Retinal pigment epithelial cell (primary cell): ENCODE results near the gene PNPLA2.

Experiments used
- DNase-seq: peaks from one replicate; pipeline ENCODE4 v3.0.0-alpha.2; 2010; ENCODE audit warnings: low read depth
- H3K4me3 ChIP-seq: 2 replicates; pipeline ENCODE4 v1.5.1; 2011; ENCODE audit warnings: mild to moderate bottlenecking, low read length, control low read depth, moderate library complexity
- TF ChIP-seq, protein P1 (sequence below): conservative IDR thresholded peaks from 2 replicates; pipeline ENCODE4 v1.5.1; 2011; ENCODE audit warnings: low read depth, low read length, control low read depth, inconsistent platforms

The PNPLA2 gene

GRCh38 chr11:831118-831864 is 12.6 kb downstream of the PNPLA2 start:
- H3K4me3 ChIP-seq = peak overlapping the region; percentile 14
- DNase-seq = peak; percentile 43
- TF ChIP-seq, protein P1, sequence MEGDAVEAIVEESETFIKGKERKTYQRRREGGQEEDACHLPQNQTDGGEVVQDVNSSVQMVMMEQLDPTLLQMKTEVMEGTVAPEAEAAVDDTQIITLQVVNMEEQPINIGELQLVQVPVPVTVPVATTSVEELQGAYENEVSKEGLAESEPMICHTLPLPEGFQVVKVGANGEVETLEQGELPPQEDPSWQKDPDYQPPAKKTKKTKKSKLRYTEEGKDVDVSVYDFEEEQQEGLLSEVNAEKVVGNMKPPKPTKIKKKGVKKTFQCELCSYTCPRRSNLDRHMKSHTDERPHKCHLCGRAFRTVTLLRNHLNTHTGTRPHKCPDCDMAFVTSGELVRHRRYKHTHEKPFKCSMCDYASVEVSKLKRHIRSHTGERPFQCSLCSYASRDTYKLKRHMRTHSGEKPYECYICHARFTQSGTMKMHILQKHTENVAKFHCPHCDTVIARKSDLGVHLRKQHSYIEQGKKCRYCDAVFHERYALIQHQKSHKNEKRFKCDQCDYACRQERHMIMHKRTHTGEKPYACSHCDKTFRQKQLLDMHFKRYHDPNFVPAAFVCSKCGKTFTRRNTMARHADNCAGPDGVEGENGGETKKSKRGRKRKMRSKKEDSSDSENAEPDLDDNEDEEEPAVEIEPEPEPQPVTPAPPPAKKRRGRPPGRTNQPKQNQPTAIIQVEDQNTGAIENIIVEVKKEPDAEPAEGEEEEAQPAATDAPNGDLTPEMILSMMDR = no peak

DNA sequence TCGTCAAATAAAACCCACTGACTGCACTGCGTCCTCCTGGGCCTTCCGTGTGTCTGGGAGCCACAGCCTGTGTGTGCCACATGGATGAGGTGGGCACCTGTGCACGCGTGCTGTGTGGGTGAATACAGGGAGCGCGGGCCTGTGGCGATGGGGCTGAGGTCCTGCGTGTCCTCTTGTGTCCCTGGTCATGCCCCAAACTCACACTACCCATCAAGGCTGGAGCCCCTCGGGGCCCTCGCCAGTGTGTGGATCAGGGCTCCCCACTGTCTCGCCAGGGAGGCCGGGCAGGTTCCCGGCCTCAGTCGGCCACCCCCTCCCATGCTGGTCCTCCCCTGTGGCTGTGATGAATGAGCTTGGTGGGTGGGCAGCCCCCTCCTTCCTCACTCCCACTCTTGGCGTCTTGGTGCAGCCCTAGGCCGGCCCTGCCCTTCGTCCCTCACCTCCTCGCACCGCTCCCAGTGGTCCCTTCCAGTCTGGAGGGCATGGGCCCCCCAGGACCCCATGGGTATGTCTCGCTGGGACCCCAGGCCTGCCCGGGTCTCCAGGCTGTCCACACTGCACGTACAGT is 13.3 kb downstream of the PNPLA2 start:
- peak overlapping the region; percentile 50 for H3K4me3 ChIP-seq
- no peak for DNase-seq
- TF ChIP-seq, protein P1 = no peak

GRCh38 chr11:832529-833113 is 13.9 kb downstream of the PNPLA2 start, which contains the start of gene CD151:
CD151 (plus strand) TSS chr11:832952; CDS start chr11:836070, 3,118 bp downstream.
- peak within 1 kb of the TSS; percentile 80 for H3K4me3 ChIP-seq
- TF ChIP-seq, protein P1 = no peak
- DNase-seq = no peak

GRCh38 chr11:833114-833791 is 14.5 kb downstream of the PNPLA2 start:
- DNase-seq = no peak

DNA sequence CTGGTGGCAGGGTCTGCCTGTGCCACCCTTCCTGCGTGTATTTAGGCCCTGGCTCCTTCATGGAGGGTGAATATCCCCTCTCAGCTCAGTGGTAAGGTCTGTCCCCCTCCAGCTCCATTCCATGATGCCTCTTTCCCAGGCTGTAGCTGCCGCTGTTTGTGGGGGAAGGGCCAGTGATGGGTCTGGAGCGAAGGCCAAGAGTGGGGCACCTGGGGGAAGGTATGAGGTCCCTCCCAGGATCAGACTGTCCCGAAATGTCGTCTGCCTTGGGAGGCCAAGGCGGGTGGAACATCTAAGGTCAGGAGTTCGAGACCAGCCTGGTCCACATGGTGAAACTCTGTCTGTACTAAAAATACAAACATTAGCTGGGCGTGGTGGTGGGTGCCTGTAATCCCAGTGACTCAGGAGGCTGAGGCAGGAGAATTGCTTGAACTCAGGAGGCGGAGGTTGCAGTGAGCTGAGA is 15.2 kb downstream of the PNPLA2 start:
- DNase-seq = no peak
- TF ChIP-seq, protein P1 = no peak
- peak overlapping the region; percentile 80 for H3K4me3 ChIP-seq

More at GRCh38 chr11:833114-833791, 14.5 kb downstream of the PNPLA2 start:
- TF ChIP-seq, protein P1 = no peak
- H3K4me3 ChIP-seq = peak overlapping the region; percentile 80

DNA sequence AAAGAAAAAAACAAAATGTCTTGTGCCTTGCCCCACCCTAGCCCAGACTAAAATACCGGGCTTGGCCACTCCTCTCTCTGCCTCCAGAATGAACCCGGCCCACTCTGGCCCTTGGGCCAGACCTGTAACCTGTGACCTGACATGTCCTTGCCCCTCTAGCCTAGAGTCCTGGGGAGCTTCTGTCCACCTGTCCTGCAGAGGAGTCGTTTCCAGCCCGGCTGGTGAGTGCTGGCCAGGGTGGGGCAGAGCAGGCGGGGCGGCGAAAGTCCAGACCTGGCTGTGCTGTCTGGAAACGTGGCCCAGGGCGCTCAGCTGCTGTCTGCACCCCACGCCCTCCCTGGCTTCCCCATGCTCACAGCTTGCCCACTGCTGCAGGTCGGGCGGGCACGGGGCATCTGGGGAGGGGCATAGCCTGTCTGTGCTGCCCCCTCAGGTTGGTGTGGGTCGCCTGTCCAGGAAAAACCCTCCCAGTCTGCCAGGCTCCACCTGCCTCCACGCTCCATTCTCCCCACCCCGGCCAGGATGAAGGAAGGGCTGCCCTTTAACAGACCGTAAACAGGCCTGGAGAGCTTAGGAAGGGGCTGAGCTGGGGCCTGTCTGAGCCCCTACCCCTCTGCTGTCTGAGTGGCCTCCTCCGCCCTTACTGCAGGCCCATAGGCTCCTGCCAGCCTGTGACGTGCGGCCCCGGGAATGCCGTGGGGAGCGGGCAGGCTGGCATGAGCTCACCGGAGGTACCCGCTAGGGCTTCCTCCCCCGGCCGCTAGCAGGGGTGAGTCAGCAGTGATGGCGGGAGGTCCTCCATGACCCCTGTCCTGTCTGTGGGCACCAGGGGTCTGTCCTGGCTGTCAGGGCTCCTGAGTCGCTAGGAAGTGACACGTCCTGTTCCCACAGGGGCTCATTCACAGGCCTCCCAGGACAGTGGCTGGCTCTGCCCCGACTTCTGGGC is 15.9 kb downstream of the PNPLA2 start:
- TF ChIP-seq, protein P1 = no peak
- peak; percentile 95 for DNase-seq
- H3K4me3 ChIP-seq = peak overlapping the region; percentile 80
